Measurements from ENCODE around the gene ACP2. TPM values are rescaled to one million over a fixed set of nuclear protein-coding genes. Genes with fewer than 3 reads are reported as not detected.
"Not testable (repeated sequence)": the region's sequence is repeated elsewhere in the genome, so short reads cannot be mapped to it uniquely, and the experiment has no call there.

ACP2 gene
- total RNA-seq, 3 donors from 2014 or later = 39.7 to 45.2 (median 41.9) TPM

GRCh38 chr11:47216121-47216798 is 32.4 kb downstream of the ACP2 start:
- TF ChIP-seq POLR2AphosphoS5 (IDR thresholded peaks at IDR 0.05) = peak in 1 of 3 donors; percentile 38
- no peak for TF ChIP-seq POLR2A (IDR thresholded peaks at IDR 0.05)
- TF ChIP-seq CTCF (IDR thresholded peaks at IDR 0.05) = no peak
- intact Hi-C loops (cut with DNase I; ENCODE audit: low total_unique reads) = loop anchor here (2.0 kb wide), 1 partner anchor 29 kb away; the partner anchor contains the start of gene PACSIN3
- H3K36me3 ChIP-seq = no peaks in the 10 kb centered on the region
- peak overlapping the region; percentile 53 to 76 (median 70) for H3K4me3 ChIP-seq
- H3K27me3 ChIP-seq = no peaks in the 10 kb centered on the region
- H3K27ac ChIP-seq = peak overlapping the region; percentile 93
- H3K4me1 ChIP-seq = peaks cover 0 to 10% of the 10 kb centered on the region in 2 donors
- no peak for DNase-seq (ENCODE audit: low spot score in 2 of 2)
- H3K9me3 ChIP-seq = no peaks in the 10 kb centered on the region

- peak overlapping the region; percentile 93 for H3K27ac ChIP-seq
- DNase-seq (ENCODE audit: low spot score in 2 of 2) = no peak
- no peaks in the 10 kb centered on the region for H3K9me3 ChIP-seq
- H3K36me3 ChIP-seq = no peaks in the 10 kb centered on the region
- TF ChIP-seq CTCF (IDR thresholded peaks at IDR 0.05) = no peak
- TF ChIP-seq POLR2AphosphoS5 (IDR thresholded peaks at IDR 0.05) = no peak
- TF ChIP-seq POLR2A (IDR thresholded peaks at IDR 0.05) = no peak
- intact Hi-C loops (cut with DNase I; ENCODE audit: low total_unique reads) = no loop called here
- peak overlapping the region; percentile 53 to 76 (median 70) for H3K4me3 ChIP-seq
- peaks cover 0 to 10% of the 10 kb centered on the region in 2 donors for H3K4me1 ChIP-seq
- no peaks in the 10 kb centered on the region for H3K27me3 ChIP-seq
These were observed 33.2 kb downstream of the ACP2 start for GRCh38 chr11:47215366-47215910.

- peak overlapping the region; percentile 93 for H3K27ac ChIP-seq
- H3K36me3 ChIP-seq = no peaks in the 10 kb centered on the region
- H3K4me1 ChIP-seq = peaks cover 0 to 10% of the 10 kb centered on the region in 2 donors
- intact Hi-C loops (cut with DNase I; ENCODE audit: low total_unique reads) = no loop called here
- TF ChIP-seq POLR2AphosphoS5 (IDR thresholded peaks at IDR 0.05) (peak; percentile 38 to 68 (median 60)), CTCF (IDR thresholded peaks at IDR 0.05) (no peak), POLR2A (IDR thresholded peaks at IDR 0.05) (peak; percentile 36)
- peak; percentile 89 to 92 for DNase-seq (ENCODE audit: low spot score in 2 of 2)
- H3K9me3 ChIP-seq = no peaks in the 10 kb centered on the region
- H3K27me3 ChIP-seq = no peaks in the 10 kb centered on the region
- peak overlapping the region; percentile 53 to 76 (median 70) for H3K4me3 ChIP-seq
These were observed 34.6 kb downstream of the ACP2 start for GRCh38 chr11:47213950-47214565.

- peak in 1 of 2 donors; percentile 46 for DNase-seq (ENCODE audit: low spot score in 2 of 2)
- Histone ChIP-seq H3K9me3 (no peaks in the 10 kb centered on the region), H3K27me3 (no peaks in the 10 kb centered on the region), H3K4me1 (peaks cover 0 to 10% of the 10 kb centered on the region in 2 donors), H3K4me3 (no peak overlapping the region), H3K27ac (peak overlapping the region in 1 of 2 donors; percentile 16), H3K36me3 (no peaks in the 10 kb centered on the region)
- TF ChIP-seq POLR2AphosphoS5 (IDR thresholded peaks at IDR 0.05) = no peak
- TF ChIP-seq CTCF (IDR thresholded peaks at IDR 0.05) = no peak
- TF ChIP-seq POLR2A (IDR thresholded peaks at IDR 0.05) = no peak
- intact Hi-C loops (cut with DNase I; ENCODE audit: low total_unique reads) = no loop called here
These were observed 35.7 kb downstream of the ACP2 start for GRCh38 chr11:47212938-47213337.

GRCh38 chr11:47208628-47209027 is 40.0 kb downstream of the ACP2 start:
- H3K27me3 ChIP-seq = no peaks in the 10 kb centered on the region
- DNase-seq (ENCODE audit: low spot score in 2 of 2) = no peak
- H3K4me1 ChIP-seq = no peaks in the 10 kb centered on the region
- no peaks in the 10 kb centered on the region for H3K9me3 ChIP-seq
- intact Hi-C loops (cut with DNase I; ENCODE audit: low total_unique reads) = no loop called here
- no peak overlapping the region for H3K27ac ChIP-seq
- H3K36me3 ChIP-seq = no peaks in the 10 kb centered on the region
- TF ChIP-seq POLR2A (IDR thresholded peaks at IDR 0.05) = no peak
- TF ChIP-seq CTCF (IDR thresholded peaks at IDR 0.05) = no peak
- TF ChIP-seq POLR2AphosphoS5 (IDR thresholded peaks at IDR 0.05) = no peak
- H3K4me3 ChIP-seq = no peak overlapping the region

GRCh38 chr11:47208008-47208552 is 40.5 kb downstream of the ACP2 start:
- H3K27ac ChIP-seq; H3K27me3 ChIP-seq; H3K4me3 ChIP-seq; intact Hi-C loops (cut with DNase I; ENCODE audit: low total_unique reads); H3K9me3 ChIP-seq; H3K4me1 ChIP-seq; DNase-seq (ENCODE audit: low spot score in 2 of 2); H3K36me3 ChIP-seq: not testable (repeated sequence)
